Dermis blood vessel endothelial cell (primary cell): ENCODE data around the gene COPRS. TPM values are rescaled to one million over a fixed set of nuclear protein-coding genes. Genes with fewer than 3 reads are reported as not detected.
"Not testable (repeated sequence)": the region's sequence is repeated elsewhere in the genome, so short reads cannot be mapped to it uniquely, and the experiment has no call there.

ENCODE experiments used
- DNase-seq: peaks from one replicate; pipeline ENCODE4 v3.0.0; 2010
- total RNA-seq: library from RNA; depleted of rRNA; stranded (reverse); fragments of >200 nt; gene quantifications from 2 replicates; pipeline ENCODE4 v1.2.3, GENCODE V29; 2014

COPRS gene
- total RNA-seq, 1 donor from 2014 or later: 79.5 TPM

DNA sequence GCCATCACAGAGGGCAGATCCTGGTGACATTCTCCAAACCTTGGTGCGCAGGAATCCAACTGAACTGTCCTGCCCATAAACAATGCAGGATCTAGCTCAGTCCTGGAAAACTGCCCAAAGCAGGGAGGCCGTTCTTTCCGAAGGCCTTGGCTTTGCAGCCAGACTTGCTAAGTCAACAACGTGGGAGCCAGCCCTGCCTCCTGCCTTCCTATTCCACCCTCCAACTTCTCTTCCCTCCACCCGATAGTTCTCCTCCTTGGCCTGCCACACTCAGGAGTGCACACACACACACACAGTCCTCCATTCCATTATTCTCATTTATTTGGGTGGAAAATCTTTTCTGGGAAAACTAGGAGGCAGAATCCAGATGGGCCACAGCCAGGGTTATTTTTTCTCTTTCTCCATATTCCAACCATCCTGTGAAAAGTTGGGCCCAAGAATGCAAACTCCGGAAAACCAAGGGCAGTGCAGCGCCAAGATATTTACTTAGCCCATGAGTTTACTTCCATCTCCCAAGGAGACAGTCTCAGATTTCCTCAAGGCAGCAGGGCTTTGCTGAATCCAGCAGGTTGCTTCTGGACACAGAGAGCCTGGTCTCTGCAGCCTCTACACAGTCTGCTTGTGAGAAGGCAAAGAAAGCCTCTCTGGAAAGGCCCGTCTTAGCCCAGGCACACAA lies 15.8 kb downstream of the COPRS start:
- DNase-seq: peak; percentile 87

DNA sequence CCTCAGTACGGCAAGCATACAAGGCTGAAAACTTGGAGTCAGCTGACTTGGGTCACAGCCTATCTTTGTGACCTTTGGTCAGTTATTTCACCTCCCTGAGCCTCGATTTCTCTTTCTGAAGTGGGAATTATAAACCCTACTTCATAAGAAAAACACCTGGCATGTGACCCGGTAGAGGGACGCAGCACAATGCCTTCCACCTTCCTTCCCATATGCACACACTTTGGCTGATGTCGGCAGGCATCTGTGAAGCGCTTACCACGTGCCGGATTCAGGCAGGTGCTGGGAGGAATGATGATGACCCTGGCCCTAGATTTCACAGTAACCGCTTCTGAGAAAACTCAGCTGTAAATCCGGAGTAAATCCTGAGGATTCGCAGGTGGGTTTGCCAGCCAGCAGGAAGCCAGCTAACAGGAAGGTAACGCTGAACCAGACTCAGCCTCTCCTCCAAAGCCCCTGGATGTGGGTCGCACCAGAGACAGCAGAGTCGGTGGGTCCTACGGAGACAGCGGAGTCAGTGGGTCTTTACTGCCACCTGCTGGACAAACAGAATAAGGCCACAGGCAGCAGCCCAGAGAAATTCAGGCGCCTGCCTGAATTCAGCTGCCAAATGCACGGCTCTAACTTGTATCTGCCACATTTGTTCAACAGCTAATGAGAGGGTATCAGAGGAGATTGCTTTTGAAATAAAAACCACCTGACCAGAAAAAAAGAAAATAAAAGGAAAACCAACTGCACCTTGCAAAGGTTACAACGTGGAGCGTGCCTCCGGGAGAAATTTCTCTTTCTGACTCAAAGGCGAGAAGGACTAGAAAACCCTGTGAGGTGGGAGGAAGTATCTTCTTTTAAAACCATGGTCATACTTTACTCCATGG lies 16.6 kb downstream of the COPRS start:
- peak; percentile 86 for DNase-seq

DNA sequence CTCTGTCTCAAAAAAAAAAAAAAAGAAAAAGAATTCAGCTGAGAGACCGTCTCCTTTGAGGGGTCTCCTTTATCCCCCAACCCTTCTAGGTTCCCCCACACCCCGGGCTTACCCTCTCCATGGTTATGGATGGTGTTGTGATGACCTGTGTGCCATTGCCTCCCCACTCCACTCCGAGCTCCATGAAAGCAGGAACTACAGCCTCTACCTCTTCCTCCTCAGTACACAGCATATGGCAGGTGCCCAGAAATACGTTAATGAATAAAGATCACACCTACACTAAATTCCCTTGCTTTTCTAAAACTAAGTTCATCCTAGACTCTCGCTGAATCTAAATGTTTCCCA lies 17.2 kb downstream of the COPRS start:
- DNase-seq: no peak

DNA sequence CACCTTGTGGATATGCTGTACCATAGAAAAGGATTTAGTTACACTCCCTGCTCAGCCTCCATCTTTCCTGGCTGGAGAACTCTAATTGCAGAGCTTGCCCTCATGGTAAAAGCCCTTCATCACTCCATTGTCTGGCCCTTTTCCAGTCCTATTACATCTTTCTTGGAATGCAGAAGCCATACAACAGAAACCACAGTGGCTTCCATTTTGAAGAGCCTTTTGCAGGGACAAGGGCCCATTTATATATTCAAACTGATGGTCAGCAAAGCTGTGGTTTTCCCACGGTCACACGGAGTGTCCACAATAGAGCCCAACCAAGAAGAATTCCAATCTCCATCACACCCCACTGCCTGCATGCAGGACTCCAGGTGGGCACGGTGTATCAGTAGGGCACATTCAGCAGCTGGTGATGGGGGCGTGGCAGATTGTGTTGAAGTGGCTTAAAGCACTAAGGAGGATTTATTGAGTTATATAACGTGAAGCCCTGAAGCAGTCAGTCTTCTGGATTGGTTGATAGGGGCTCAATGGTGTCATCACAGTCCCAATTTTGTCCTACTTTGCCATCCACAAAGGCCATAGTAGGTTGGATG lies 20.3 kb downstream of the COPRS start:
- no peak for DNase-seq

DNA sequence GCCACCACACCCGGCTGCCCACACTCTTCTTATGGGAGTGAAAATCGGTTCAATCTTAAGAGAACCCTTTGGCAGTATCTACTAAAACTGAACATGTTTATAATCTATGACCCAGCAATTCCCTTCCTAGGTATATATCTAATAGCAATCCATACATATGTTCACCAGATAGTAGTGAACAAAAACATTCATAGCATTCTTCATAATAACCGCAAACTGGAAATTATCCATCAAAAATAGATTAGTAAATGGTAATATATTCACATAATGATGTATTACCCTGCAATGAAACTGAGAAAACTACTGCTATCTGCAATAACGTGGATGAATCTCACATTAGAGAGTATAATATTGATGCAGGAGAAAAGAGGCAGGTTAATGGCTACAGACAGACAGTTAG lies 23.1 kb downstream of the COPRS start:
- DNase-seq: no peak

DNA sequence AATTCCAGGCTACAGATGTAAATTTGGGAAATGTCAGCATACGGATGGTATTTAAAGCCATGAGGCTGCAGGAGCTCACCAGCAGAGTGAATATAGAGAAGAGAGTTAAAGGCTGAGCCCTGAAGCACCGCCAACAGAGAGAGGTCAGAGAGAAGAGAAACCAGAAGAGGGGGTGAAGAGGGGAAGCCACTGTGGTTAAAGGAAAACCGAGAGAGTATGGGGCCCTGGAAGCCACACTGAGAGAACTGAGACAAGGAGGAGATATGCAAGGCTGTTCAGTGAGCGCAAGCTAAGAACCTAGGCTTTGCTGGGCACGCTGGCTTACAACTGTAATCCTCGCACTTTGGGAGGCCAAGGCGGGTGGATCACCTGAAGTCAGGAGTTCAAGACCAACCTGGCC lies 24.6 kb downstream of the COPRS start:
- DNase-seq: no peak

DNA sequence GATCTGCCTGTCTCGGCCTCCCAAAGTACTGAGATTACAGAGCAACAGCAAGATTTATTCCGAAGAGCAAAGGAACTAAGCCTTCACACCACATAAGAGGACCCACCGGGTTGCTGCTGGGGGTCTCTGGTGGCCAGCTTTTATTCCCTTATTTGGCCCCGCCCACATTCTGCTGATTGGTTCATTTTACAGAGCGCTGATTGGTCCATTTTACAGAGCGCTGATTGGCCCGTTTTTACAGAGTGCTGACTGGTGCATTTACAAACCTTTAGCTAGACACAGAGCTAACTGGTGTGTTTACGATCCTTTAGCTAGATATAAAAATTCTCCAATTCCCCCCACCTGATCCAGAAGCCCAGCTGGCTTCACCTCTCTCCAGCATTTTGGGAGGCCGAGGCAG lies 26.3 kb downstream of the COPRS start:
- no peak for DNase-seq

DNA sequence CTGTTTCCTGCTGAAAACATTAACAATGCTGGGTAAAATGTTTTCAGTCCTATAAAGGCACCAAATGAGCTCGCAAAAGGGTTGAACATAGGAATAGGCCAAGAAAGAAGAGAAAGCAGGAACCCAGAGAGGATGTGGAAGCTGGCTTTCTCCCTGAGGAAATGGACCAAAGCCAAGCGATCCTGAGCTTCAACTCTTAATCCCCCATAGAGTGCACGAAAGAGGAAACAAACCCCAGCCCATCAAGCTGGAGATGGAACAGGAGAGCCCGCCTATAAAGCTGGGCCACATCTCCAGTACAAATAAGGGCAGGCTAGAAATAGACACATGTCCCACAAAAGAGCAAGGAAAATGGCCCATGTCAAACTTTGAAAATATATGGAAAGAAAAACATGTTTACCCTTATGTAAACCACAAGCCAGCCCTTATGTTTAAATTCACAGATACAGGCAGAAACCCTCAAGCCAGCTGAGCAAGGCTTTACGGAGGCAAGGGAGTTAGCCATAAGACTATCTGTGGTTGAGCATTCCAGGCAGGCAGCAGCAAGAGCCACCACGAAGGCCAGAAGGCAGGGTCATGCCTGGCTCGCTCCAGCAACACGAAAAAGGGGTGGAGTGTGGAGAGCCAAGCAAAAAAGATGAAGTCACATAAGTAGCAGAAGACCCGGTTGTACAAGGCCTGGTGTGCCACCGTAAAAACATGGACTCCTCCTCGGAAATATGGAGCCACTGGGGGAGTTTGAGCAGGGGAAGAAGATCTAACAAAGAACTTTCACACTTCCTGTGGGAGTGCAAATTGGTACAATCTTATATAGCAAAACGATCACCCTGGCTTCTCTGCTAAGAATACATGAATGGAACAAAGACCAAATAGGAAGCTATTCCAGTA lies 27.8 kb downstream of the COPRS start:
- DNase-seq: no peak

DNA sequence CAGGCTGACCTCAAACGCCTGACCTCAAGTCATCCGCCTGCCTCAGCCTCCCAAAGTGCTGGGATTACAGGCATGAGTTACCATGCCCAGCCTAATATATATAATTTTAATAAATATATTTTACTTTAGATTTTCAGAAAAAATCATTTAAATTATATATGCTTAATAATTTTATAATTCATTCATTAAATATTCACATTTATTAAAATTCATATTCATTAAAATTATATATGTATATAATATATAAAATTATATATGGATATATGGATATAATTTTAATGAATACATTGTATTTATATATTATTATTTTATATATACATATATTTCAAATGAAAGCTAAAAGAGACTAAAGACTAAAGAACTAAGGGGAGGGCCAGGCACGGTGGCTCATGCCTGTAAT lies 29.4 kb downstream of the COPRS start:
- no peak for DNase-seq

DNA sequence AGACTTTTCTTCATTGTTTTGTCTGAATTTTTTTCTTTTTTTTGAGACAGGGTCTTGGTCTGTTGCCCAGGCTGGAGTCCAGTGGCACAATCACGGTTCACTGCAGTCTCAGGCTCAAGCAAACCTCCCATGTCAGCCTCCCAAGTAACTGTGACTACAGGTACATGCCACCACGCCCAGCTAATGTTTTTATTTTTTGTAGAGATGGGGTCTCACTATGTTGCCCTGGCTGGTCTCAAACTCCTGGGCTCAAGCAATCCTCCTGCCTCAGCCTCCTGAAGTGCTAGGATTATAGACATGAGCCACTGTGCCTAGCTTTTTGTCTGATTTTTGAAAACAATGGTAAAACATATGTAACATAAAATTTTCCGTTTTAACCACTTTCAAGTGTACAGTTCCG lies 30.1 kb downstream of the COPRS start:
- not testable (repeated sequence) for DNase-seq

DNA sequence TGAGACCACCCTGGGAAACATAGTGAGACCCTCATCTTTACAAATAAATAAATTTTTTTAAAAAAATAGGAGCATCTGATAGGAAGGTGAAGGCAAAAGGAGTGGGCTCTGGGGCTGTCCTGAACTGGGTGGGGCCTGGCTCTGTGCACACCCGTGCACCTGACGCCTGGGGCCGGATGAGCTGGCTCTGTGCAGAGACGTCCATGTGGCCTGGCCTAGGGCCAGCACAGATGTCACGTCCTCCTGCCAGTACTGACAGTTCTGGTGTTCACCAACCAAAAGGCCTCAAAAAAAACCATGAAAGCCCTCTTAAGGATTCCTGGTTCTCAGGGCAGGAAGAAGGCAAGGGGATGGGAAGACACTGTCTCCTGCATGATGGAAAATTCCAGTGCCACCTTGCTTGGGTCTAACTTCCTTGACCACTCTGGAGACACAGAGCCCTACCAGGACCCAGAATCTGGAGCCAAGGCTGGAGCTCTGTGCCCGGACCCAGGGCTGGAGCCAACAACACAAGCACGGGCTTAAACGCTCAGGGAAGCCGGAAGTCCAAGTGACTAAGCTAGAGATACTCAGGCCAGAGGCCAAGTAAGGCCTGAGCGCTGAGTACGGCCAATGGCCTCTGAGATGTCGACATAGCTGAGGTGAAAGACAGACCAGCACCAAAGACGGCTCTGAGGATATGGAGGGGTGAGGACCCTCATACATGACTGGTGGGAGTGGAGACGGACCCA lies 32.9 kb downstream of the COPRS start:
- DNase-seq: peak; percentile 50

DNA sequence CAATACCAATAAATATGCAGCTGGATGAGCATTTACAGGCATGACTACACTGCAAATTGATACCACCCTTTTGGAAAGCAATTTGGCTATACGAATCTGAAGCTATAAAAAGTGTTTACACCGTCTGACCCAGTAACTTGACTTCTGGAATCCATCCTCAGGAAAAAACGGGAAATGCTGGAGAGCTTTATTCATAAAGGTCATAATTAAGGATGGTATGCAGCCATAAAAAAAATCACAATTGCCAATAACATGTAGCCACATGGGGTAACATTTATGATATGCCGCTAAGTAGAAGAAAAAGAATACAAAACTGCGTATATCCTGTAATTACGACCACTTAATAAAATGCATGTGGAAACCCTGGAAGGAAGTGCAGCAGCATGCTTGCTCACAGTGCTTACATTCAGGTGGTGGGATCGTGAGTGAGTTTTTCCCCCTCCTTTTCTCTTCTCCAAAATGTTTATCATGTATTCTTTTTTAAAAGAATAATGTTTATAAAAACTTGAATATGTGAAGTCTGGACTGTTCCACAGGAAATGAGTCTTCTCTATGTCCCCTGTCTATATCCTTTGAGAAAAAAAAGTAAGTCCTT lies 34.2 kb downstream of the COPRS start:
- peak; percentile 51 for DNase-seq

DNA sequence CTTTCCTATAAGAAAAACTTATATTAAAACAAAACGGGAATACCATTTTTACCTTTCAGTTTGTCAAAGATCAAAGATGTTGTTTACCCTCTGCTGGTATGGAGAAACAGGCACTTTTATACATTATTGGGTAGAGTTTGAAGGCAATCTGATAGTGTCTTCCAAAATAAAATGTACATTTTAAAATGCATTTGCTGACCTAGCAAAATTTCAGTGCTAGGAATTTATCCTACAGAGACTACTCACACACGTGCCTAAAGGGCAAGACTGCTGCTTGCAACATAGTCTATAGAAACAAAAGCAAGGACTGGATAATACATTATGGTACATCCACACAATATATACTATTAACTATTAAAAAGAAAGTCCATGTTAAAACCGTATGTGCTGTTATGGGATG lies 36.0 kb downstream of the COPRS start:
- no peak for DNase-seq

DNA sequence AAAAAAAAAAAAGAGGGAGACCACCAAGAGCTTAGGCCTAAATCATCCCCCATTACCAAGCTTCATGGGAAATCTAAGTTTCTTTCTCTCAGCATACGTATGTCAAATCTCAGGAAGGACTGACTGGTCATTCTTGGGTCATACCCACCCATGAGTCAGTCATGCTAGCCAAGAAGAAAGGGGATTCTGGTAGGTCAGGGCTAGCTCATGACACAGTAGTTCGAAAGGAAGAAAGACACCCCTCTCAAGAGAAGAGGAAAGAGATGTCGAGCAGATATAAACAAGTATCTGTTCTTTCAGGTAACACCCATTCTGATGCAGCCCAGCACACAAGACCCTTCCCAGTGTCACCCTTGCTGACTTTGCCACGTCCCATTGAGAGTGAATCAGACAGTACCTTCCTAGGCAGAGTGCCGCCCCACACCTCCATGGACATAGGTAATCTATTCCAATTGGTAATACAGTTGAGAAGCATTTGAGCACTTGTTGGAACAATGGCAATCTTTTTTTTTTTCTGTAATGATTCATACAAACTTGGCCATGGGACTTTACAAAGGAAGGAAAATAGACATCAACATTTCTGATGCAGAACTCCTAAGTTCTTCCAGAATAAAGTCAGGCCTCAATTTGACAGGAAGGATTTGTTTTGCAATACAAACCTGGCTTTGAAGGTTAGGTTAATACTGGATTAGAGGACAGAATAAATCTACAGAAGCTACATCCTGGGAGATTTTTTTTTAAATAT lies 38.2 kb downstream of the COPRS start:
- DNase-seq: peak; percentile 78

DNA sequence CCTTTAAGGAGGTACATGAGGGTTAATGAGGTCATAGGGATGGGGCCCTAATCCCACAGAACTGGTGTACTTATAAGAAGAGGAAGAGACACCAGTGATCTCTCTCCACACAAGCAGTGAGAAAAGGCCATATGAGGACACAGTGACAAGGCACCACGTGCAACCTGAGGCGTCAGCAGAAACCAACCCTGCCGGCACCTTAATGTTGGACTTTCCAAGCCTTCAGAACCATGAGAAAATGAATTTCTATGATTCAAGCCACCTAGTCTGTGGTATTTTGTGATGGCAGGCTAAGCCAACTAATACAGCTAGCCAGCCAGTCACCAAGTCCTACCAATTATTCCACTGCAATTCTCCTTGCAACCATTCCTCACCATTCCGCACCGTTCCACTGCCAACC lies 39.5 kb downstream of the COPRS start:
- DNase-seq: no peak

DNA sequence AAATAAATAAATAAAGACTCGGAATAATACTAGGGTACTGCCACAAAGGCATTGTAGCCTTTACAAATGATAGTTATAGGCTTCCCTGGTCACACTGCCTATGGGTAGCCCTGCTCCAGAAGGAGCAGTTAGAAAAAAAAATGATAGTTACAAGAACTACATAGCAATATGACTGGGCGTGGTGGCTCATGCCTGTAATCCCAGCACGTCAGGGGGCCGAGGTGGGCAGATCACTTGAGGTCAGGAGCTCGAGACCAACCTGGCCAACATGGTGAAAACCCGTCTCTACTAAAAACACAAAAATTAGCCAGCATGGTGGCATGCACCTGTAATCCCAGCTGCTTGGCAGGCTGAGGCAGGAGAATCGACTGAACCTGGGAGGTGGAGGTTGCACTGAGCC lies 40.2 kb downstream of the COPRS start:
- not testable (repeated sequence) for DNase-seq

DNA sequence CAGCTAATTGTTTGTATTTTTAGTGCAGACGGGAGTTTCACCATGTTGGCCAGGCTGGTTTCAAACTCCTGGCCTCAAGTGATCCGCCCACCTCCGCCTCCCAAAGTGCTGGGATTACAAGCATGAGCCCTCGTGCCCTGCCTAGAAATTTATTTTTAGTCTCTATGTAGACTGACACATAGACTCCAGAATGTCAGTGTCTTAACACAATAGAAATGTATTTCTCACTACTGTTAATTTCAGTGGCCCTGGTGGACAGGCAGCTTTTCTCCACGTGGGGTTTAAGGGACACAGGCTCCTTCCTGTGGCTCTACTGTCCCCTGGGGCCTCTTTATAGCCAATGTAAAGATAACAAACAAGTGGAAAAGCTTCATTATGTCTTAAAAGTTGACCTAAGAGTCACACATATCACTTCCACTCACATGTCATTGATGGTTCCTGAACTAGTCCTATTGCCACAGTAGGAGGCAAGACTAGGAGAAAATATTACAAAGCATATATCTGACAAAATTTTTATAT lies 43.8 kb downstream of the COPRS start:
- DNase-seq: no peak

DNA sequence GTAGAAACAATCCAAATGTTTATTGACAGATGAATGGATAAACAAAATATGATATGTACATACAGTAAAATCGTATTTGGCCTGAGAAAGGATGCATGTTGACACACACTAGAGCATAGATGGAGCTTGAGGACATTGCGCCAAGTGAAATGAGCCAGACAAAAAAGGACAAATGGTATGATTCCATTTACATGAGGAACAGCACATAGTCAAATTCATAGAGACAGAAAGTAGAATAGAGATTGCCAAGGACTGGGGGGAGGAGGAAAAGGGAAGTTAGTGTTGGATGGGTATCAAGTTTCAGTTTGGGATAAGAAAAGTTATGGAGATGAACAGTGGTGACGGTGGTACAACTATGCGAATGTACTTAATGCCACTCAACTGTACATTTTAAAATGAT lies 47.9 kb downstream of the COPRS start:
- peak; percentile 47 for DNase-seq

DNA sequence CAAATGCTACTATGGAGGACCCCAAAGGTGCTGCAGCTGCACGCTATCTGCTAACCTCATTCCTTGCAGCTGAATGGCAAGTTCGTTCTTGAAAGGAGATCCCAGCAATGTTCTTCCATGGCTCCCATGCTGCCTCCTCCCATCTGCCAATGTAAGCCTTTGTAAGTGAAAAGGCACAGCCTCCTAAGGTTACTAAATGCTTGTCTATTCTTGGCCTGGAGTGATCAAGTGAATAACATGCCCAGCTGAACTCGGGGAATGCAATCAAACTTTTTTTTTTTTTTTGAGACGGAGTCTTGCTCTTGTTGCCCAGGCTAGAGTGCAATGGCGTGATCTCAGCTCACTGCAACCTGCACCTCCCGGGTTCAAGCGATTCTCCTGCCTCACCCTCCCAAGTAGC lies 49.2 kb downstream of the COPRS start:
- DNase-seq: not testable (repeated sequence)

DNA sequence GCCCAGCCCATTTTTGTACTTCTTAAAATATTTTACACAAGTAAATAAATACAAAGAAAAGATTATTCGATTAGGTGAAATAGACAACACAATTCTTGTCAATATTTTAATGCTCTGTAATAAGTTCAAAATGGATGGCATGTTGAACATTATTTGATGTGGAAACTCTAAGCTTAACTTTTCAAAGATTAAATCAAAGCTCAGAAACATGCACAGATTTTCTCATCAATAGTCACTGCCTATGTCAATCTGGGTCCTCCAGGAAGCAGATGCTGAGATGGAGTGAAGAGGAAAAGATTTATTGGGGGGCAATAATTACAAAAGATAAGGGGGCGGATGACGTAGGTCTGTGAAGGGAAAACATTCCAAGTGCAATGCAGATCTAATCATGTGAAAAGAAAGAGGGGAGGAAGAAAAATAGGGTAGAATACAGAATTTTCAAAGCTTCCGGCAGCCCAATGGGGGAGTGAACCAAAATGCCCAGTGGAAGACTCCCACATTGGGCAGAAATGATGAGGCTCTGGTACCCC lies 50.5 kb downstream of the COPRS start:
- DNase-seq: no peak

DNA sequence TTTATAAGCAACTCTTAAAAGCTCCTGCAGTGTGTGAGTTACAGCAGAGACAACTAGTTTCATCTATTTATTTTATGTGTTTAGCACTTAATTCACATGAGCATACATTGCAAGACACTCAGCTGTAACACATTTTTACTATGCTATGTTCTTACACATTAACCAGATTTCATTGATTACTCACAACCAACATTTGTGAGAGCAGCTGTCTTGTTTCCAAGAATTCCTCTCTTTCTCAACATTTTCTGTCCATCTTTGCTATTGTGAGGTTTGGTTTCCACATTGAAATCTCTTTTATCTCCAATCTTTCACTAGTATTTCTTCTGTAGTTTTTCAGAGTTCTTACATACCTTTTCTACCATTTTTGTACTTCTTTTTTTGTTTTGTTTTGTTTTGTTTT lies 51.2 kb downstream of the COPRS start:
- DNase-seq: no peak
